HG02759 (cell line): Measurements from ENCODE around the gene HNRNPA0.
"Not testable (repeated sequence)": the region's sequence is repeated elsewhere in the genome, so short reads cannot be mapped to it uniquely, and the experiment has no call there.

ENCODE experiments used
- ATAC-seq: cut with Tn5 transposase; IDR thresholded peaks from one replicate; pipeline ENCODE4 v1.9.1; 2021; ENCODE audit warnings: mild to moderate bottlenecking, moderate library complexity; ENCODE audit not compliant: unreplicated experiment

HNRNPA0 gene

GRCh38 chr5:137754188-137754960, at the start of gene HNRNPA0:
HNRNPA0 (minus strand) TSS chr5:137754363; CDS start chr5:137754066, 297 bp downstream.
- peak; percentile 83 for ATAC-seq

- ATAC-seq, result no peak
Measured at GRCh38 chr5:137802282-137803210, 48.4 kb upstream of the HNRNPA0 start.

- no peak for ATAC-seq
Measured at GRCh38 chr5:137800700-137801411, 46.7 kb upstream of the HNRNPA0 start.

GRCh38 chr5:137796279-137796678, 42.1 kb upstream of the HNRNPA0 start:
- no peak for ATAC-seq

- no peak for ATAC-seq
Measured at GRCh38 chr5:137794863-137795262, 40.7 kb upstream of the HNRNPA0 start.

GRCh38 chr5:137792303-137792702, 38.1 kb upstream of the HNRNPA0 start:
- ATAC-seq, result peak; percentile 69

GRCh38 chr5:137791799-137792198, 37.6 kb upstream of the HNRNPA0 start:
- no peak for ATAC-seq

GRCh38 chr5:137791387-137791786, 37.2 kb upstream of the HNRNPA0 start:
- no peak for ATAC-seq

GRCh38 chr5:137788560-137788959, 34.4 kb upstream of the HNRNPA0 start:
- not testable (repeated sequence) for ATAC-seq

- ATAC-seq, result no peak
Measured at GRCh38 chr5:137782984-137783536, 28.9 kb upstream of the HNRNPA0 start.

- ATAC-seq, result no peak
Measured at GRCh38 chr5:137782055-137782454, 27.9 kb upstream of the HNRNPA0 start.

GRCh38 chr5:137778772-137779564, 24.8 kb upstream of the HNRNPA0 start:
- no peak for ATAC-seq

GRCh38 chr5:137767937-137768336, 13.8 kb upstream of the HNRNPA0 start:
- ATAC-seq, result not testable (repeated sequence)

GRCh38 chr5:137761566-137761965, 7.4 kb upstream of the HNRNPA0 start:
- no peak for ATAC-seq

GRCh38 chr5:137760719-137761516, 6.8 kb upstream of the HNRNPA0 start:
- no peak for ATAC-seq

GRCh38 chr5:137760294-137760693, 6.1 kb upstream of the HNRNPA0 start:
- ATAC-seq, result no peak

GRCh38 chr5:137758715-137759306, 4.6 kb upstream of the HNRNPA0 start:
- no peak for ATAC-seq

- no peak for ATAC-seq
Measured at GRCh38 chr5:137758121-137758520, 4.0 kb upstream of the HNRNPA0 start.

- ATAC-seq, result no peak
Measured at GRCh38 chr5:137757634-137758033, 3.5 kb upstream of the HNRNPA0 start.
